HEK293 (cell line): ENCODE results near the gene IGFBP5.

Source experiments
- CTCF ChIA-PET: fragments of 350-600 bp; formaldehyde crosslinking; extraction: SDS; loops from one replicate; lab custom pipeline; 2021; ENCODE audit warnings: antibody characterized with exemption; lab: Yijun Ruan, JAX
- POLR2A ChIA-PET: fragments of 300-600 bp; formaldehyde crosslinking; extraction: SDS; loops from one replicate; lab custom pipeline; 2020; ENCODE audit warnings: antibody characterized with exemption, inconsistent platforms; lab: Yijun Ruan, JAX
- H3K27ac ChIP-seq: fragments of 200-500 bp; sonication (Bioruptor generic); 2 replicates; pipeline ENCODE4 v1.5.1; 2014; ENCODE audit warnings: low read depth, low read length, control low read depth, inconsistent platforms; ENCODE audit errors: extremely low read depth
- H3K36me3 ChIP-seq, 2 experiments: fragments of 200-500 bp in 1 of 2; sonication (Bioruptor generic) in 1 of 2; 1 replicate in 1 of 2; 2 replicates in 1 of 2; pipeline ENCODE4 v1.5.1; 2014 to 2017; ENCODE audit warnings: inconsistent platforms in 2 of 2, low read length in 2 of 2; ENCODE audit not compliant: control insufficient read depth in 2 of 2, insufficient read depth in 1 of 2
- H3K4me1 ChIP-seq: fragments of 200-500 bp; sonication (Bioruptor generic); 2 replicates; pipeline ENCODE4 v1.5.1; 2014; ENCODE audit warnings: mild to moderate bottlenecking, low read length, inconsistent platforms; ENCODE audit not compliant: control insufficient read depth, insufficient read depth
- H3K4me3 ChIP-seq: 2 replicates; pipeline ENCODE4 v1.5.1; 2011; ENCODE audit warnings: low read depth, mild to moderate bottlenecking, control low read depth, low read length, moderate library complexity
- H3K9me3 ChIP-seq: fragments of 200-500 bp; sonication (Bioruptor generic); 2 replicates; pipeline ENCODE4 v1.5.1; 2014; ENCODE audit warnings: low read depth, low read length, inconsistent platforms; ENCODE audit not compliant: control insufficient read depth, insufficient read depth
- EGR2 ChIP-seq: fragments of 450-650 bp; formaldehyde crosslinking; IDR thresholded peaks from 2 replicates; pipeline ENCODE4 v1.5.1; 2016; ENCODE audit warnings: low read depth, missing biosample characterization, missing genetic modification characterization
- KLF17 ChIP-seq: fragments of 450-650 bp; formaldehyde crosslinking; IDR thresholded peaks from 2 replicates; pipeline ENCODE4 v1.5.1; 2016; ENCODE audit warnings: missing biosample characterization, missing genetic modification characterization
- MZF1 ChIP-seq: fragments of 450-650 bp; formaldehyde crosslinking; IDR thresholded peaks from 2 replicates; pipeline ENCODE4 v1.5.1; 2017; ENCODE audit warnings: missing biosample characterization, missing genetic modification characterization, borderline replicate concordance
- PATZ1 ChIP-seq: fragments of 450-650 bp; formaldehyde crosslinking; IDR thresholded peaks from 2 replicates; pipeline ENCODE4 v1.5.1; 2016; ENCODE audit warnings: missing biosample characterization, missing genetic modification characterization
- YY1 ChIP-seq: fragments of 450-650 bp; formaldehyde crosslinking; IDR thresholded peaks from 2 replicates; pipeline ENCODE4 v1.5.1; 2018; ENCODE audit warnings: missing biosample characterization, missing genetic modification characterization
- ZBTB8A ChIP-seq: fragments of 450-650 bp; formaldehyde crosslinking; IDR thresholded peaks from 2 replicates; pipeline ENCODE4 v1.5.1; 2016; ENCODE audit warnings: missing biosample characterization, missing genetic modification characterization
- ZFP69B ChIP-seq: fragments of 450-650 bp; formaldehyde crosslinking; IDR thresholded peaks from 2 replicates; pipeline ENCODE4 v1.5.1; 2016; ENCODE audit warnings: missing biosample characterization, missing genetic modification characterization
- ZIC2 ChIP-seq: fragments of 450-650 bp; formaldehyde crosslinking; IDR thresholded peaks from 2 replicates; pipeline ENCODE4 v1.5.1; 2016; ENCODE audit warnings: missing biosample characterization, missing genetic modification characterization
- ZNF155 ChIP-seq: fragments of 450-650 bp; formaldehyde crosslinking; IDR thresholded peaks from 2 replicates; pipeline ENCODE4 v1.5.1; 2016; ENCODE audit warnings: missing biosample characterization, missing genetic modification characterization
- ZNF169 ChIP-seq: fragments of 450-650 bp; formaldehyde crosslinking; IDR thresholded peaks from 2 replicates; pipeline ENCODE4 v1.5.1; 2016; ENCODE audit warnings: missing biosample characterization, missing genetic modification characterization
- ZNF223 ChIP-seq: fragments of 450-650 bp; formaldehyde crosslinking; IDR thresholded peaks from 2 replicates; pipeline ENCODE4 v1.5.1; 2016; ENCODE audit warnings: missing biosample characterization, missing genetic modification characterization
- ZNF23 ChIP-seq: fragments of 450-650 bp; formaldehyde crosslinking; IDR thresholded peaks from 2 replicates; pipeline ENCODE4 v1.5.1; 2016; ENCODE audit warnings: missing biosample characterization, missing genetic modification characterization, borderline replicate concordance
- ZNF239 ChIP-seq: fragments of 450-650 bp; formaldehyde crosslinking; IDR thresholded peaks from 2 replicates; pipeline ENCODE4 v1.5.1; 2016; ENCODE audit warnings: missing biosample characterization, missing genetic modification characterization
- ZNF266 ChIP-seq: fragments of 450-650 bp; formaldehyde crosslinking; IDR thresholded peaks from 2 replicates; pipeline ENCODE4 v1.5.1; 2016; ENCODE audit warnings: missing biosample characterization, missing genetic modification characterization, low read depth
- ZNF335 ChIP-seq: fragments of 450-650 bp; formaldehyde crosslinking; conservative IDR thresholded peaks from 2 replicates; pipeline ENCODE4 v1.5.1; 2016; ENCODE audit warnings: missing biosample characterization, missing genetic modification characterization
- ZNF48 ChIP-seq: fragments of 450-650 bp; formaldehyde crosslinking; IDR thresholded peaks from 2 replicates; pipeline ENCODE4 v1.5.1; 2016; ENCODE audit warnings: missing biosample characterization, missing genetic modification characterization
- ZNF501 ChIP-seq: fragments of 450-650 bp; formaldehyde crosslinking; IDR thresholded peaks from 2 replicates; pipeline ENCODE4 v1.5.1; 2016; ENCODE audit warnings: missing biosample characterization, missing genetic modification characterization
- ZNF529 ChIP-seq: fragments of 450-650 bp; formaldehyde crosslinking; IDR thresholded peaks from 2 replicates; pipeline ENCODE4 v1.5.1; 2017; ENCODE audit warnings: missing genetic modification characterization, missing biosample characterization; ENCODE audit not compliant: insufficient replicate concordance
- ZNF548 ChIP-seq: fragments of 450-650 bp; formaldehyde crosslinking; IDR thresholded peaks from 2 replicates; pipeline ENCODE4 v1.5.1; 2016; ENCODE audit warnings: missing biosample characterization, missing genetic modification characterization
- ZNF600 ChIP-seq: fragments of 450-650 bp; formaldehyde crosslinking; IDR thresholded peaks from 2 replicates; pipeline ENCODE4 v1.5.1; 2016; ENCODE audit warnings: missing biosample characterization, missing genetic modification characterization
- ZNF610 ChIP-seq: fragments of 450-650 bp; formaldehyde crosslinking; IDR thresholded peaks from 2 replicates; pipeline ENCODE4 v1.5.1; 2016; ENCODE audit warnings: missing biosample characterization, missing genetic modification characterization, borderline replicate concordance
- ZNF621 ChIP-seq: fragments of 450-650 bp; formaldehyde crosslinking; IDR thresholded peaks from 2 replicates; pipeline ENCODE4 v1.5.1; 2017; ENCODE audit warnings: missing biosample characterization, missing genetic modification characterization
- ZNF623 ChIP-seq: fragments of 450-650 bp; formaldehyde crosslinking; IDR thresholded peaks from 2 replicates; pipeline ENCODE4 v1.5.1; 2016; ENCODE audit warnings: missing biosample characterization, missing genetic modification characterization
- ZNF639 ChIP-seq: fragments of 450-650 bp; formaldehyde crosslinking; IDR thresholded peaks from 2 replicates; pipeline ENCODE4 v1.5.1; 2016; ENCODE audit warnings: missing biosample characterization, missing genetic modification characterization
- ZNF664 ChIP-seq: fragments of 450-650 bp; formaldehyde crosslinking; IDR thresholded peaks from 2 replicates; pipeline ENCODE4 v1.5.1; 2016; ENCODE audit warnings: missing biosample characterization, missing genetic modification characterization
- ZNF768 ChIP-seq: fragments of 450-650 bp; formaldehyde crosslinking; IDR thresholded peaks from 2 replicates; pipeline ENCODE4 v1.5.1; 2018; ENCODE audit warnings: missing biosample characterization, mild to moderate bottlenecking, missing genetic modification characterization
- ZNF776 ChIP-seq: fragments of 450-650 bp; formaldehyde crosslinking; IDR thresholded peaks from 2 replicates; pipeline ENCODE4 v1.5.0; 2017; ENCODE audit warnings: missing biosample characterization, missing genetic modification characterization, borderline replicate concordance
- ZNF777 ChIP-seq: fragments of 450-650 bp; formaldehyde crosslinking; IDR thresholded peaks from 2 replicates; pipeline ENCODE4 v1.5.1; 2017; ENCODE audit warnings: missing biosample characterization, missing genetic modification characterization, borderline replicate concordance
- ZNF785 ChIP-seq: fragments of 450-650 bp; formaldehyde crosslinking; IDR thresholded peaks from 2 replicates; pipeline ENCODE4 v1.5.1; 2016; ENCODE audit warnings: missing biosample characterization, missing genetic modification characterization
- ZNF837 ChIP-seq: fragments of 450-650 bp; formaldehyde crosslinking; IDR thresholded peaks from 2 replicates; pipeline ENCODE4 v1.5.1; 2016; ENCODE audit warnings: missing biosample characterization, missing genetic modification characterization
- ZSCAN30 ChIP-seq: fragments of 450-650 bp; IDR thresholded peaks from 2 replicates; pipeline ENCODE4 v1.5.1; 2018; ENCODE audit warnings: missing biosample characterization, mild to moderate bottlenecking, missing genetic modification characterization, moderate library complexity

IGFBP5 gene

GRCh38 chr2:216743781-216744180, 48.4 kb upstream of the IGFBP5 start:
- Histone ChIP-seq H3K9me3 (no peaks in the 10 kb centered on the region), H3K4me1 (peaks cover 6% of the 10 kb centered on the region; the same call in 1 of the 2 replicates), H3K4me3 (no peak overlapping the region), H3K36me3 (no peaks in the 10 kb centered on the region)
- CTCF ChIA-PET = interaction anchor here (0.6 kb wide), 1 partner anchor 60 kb away, joined by 3 read pairs; no protein-coding TSS in a partner anchor
- POLR2A ChIA-PET = no interaction called here
- TF ChIP-seq ZNF600 = no peak
- no peak for TF ChIP-seq ZNF776 (tag by site-specific recombination)
- TF ChIP-seq ZNF785 (tag by site-specific recombination) = no peak
- TF ChIP-seq KLF17 (tag by site-specific recombination) = no peak
- no peak for TF ChIP-seq ZNF501 (tag by site-specific recombination)
- TF ChIP-seq YY1 (tag by site-specific recombination) = no peak
- no peak for TF ChIP-seq ZNF239
- TF ChIP-seq ZFP69B (tag by site-specific recombination) = no peak
- no peak for TF ChIP-seq ZBTB8A (tag by site-specific recombination)
- TF ChIP-seq ZIC2 (tag by site-specific recombination) = no peak
- no peak for TF ChIP-seq ZNF768 (tag by site-specific recombination)
- no peak for TF ChIP-seq ZNF155 (tag by site-specific recombination)
- no peak for TF ChIP-seq MZF1 (tag by site-specific recombination)
- TF ChIP-seq, all 188 proteins: peak for 0
- H3K27ac ChIP-seq = no peak overlapping the region

GRCh38 chr2:216742411-216742810, 47.1 kb upstream of the IGFBP5 start:
- no peaks in the 10 kb centered on the region for H3K36me3 ChIP-seq
- TF ChIP-seq ZNF48 (no peak), ZNF266 (tag by site-specific recombination) (no peak), ZNF155 (tag by site-specific recombination) (no peak), ZNF664 (no peak), ZNF169 (tag by site-specific recombination) (no peak), ZSCAN30 (tag by site-specific recombination) (no peak), ZNF837 (no peak), ZNF529 (tag by site-specific recombination) (no peak), ZNF610 (tag by site-specific recombination) (no peak), PATZ1 (tag by site-specific recombination) (no peak)
- no peaks in the 10 kb centered on the region for H3K9me3 ChIP-seq
- H3K27ac ChIP-seq = no peak overlapping the region
- CTCF ChIA-PET = interaction anchor here (1.2 kb wide), 1 partner anchor 908 kb away, joined by 3 read pairs; no protein-coding TSS in a partner anchor
- H3K4me3 ChIP-seq = no peak overlapping the region
- H3K4me1 ChIP-seq = peaks cover 12% of the 10 kb centered on the region
- POLR2A ChIA-PET = no interaction called here

- Histone ChIP-seq H3K36me3 (no peaks in the 10 kb centered on the region), H3K9me3 (no peaks in the 10 kb centered on the region), H3K27ac (no peak overlapping the region), H3K4me1 (peaks cover 12% of the 10 kb centered on the region), H3K4me3 (no peak overlapping the region)
- ChIA-PET CTCF (interaction anchor here (0.6 to 0.8 kb wide), 3 partner anchors 41 to 931 kb away, joined by 3 to 4 read pairs (median 4); no protein-coding TSS in a partner anchor), POLR2A (no interaction called here)
- TF ChIP-seq MZF1 (tag by site-specific recombination) (no peak), ZNF777 (tag by site-specific recombination) (no peak), ZNF23 (tag by site-specific recombination) (no peak), ZSCAN30 (tag by site-specific recombination) (no peak), ZNF621 (tag by site-specific recombination) (no peak), EGR2 (tag by site-specific recombination) (no peak), ZNF623 (tag by site-specific recombination) (no peak), ZNF335 (tag by site-specific recombination) (no peak), ZNF639 (tag by site-specific recombination) (no peak), ZNF529 (tag by site-specific recombination) (no peak), ZNF223 (no peak), ZNF548 (tag by site-specific recombination) (no peak)
These were observed 45.9 kb upstream of the IGFBP5 start for GRCh38 chr2:216741223-216741593.
